GM19468 (cell line): ENCODE results near the gene RNASE7.

ENCODE experiments used
- ATAC-seq: cut with Tn5 transposase; IDR thresholded peaks from one replicate; pipeline ENCODE4 v1.9.1; 2021; ENCODE audit warnings: mild to moderate bottlenecking, moderate library complexity, moderate number of reproducible peaks; ENCODE audit not compliant: unreplicated experiment; ENCODE audit errors: extremely low read depth

The RNASE7 gene

DNA sequence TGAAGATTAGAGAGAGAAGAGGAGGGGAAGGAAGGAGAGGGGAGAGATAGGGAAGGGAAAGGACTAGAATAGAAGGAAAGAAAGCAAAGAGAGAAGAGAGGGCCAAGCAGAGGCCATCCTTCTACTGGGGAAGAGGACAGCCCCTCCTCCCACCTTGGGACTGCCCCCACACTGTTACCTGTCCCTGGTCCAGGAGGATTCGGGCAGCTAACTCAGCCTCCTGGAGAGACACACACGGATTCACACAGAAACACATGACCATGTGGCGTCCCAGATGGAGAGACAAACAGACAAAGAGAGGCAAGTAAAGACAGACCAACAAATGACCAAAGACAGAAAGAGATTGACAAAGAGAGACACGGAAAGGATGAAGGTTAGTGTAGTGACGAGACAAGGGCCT is 19.5 kb upstream of the RNASE7 start:
- ATAC-seq: no peak

DNA sequence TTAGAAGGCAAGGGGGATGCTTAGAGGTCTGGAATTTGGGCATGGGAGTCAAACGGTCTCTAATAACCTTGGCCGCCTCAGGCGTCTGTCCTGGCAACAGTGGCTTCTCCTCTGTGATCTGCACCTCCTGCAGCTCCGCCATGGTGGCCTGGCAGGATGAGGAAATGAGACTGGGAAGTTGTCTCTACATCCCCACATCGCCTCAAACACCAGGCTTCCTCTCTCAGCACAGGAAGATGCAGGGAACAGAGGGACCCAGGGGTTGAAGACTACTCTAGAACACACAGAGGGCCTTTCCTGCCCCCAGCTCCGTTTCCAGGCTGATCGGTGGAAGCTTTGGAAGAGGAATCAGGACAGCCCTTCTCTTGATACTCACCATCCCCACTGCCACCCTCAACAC is 19.0 kb upstream of the RNASE7 start:
- ATAC-seq: no peak

DNA sequence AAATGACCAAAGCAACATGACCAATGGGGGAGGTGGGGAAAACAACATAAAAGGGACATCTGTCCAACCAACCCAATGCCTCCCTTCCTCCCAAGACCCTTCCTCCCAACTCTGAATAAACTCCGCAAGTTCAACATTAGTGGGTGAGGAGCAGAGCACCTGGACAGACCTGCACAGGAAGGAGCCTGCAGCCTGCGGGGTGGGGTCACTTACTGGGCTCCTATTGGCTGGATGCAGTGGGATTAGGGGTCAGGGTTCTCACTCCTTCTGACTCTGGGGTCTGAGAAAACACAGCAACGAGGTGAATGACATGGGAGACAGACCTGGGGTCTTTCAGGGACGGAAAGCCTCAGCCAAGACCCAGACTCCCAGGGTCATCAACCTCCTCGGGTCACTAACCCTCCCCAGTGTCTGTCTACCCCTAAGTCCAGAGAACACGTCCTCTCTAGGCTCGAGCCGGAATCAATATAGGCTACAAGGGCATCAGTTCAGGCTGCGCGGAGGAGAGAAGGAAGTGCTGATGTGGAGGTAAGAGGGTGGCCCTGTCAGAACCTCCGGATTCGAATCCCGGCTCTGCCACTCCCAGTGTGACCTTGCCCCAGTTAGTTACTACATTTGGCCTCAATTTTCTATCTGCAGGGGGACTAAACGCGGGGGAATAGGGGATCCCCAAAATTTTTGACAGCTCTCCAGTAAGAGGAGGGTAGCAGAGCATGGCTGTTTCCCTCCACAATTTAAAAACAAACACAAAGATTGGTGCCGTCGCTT is 18.2 kb upstream of the RNASE7 start:
- no peak for ATAC-seq

DNA sequence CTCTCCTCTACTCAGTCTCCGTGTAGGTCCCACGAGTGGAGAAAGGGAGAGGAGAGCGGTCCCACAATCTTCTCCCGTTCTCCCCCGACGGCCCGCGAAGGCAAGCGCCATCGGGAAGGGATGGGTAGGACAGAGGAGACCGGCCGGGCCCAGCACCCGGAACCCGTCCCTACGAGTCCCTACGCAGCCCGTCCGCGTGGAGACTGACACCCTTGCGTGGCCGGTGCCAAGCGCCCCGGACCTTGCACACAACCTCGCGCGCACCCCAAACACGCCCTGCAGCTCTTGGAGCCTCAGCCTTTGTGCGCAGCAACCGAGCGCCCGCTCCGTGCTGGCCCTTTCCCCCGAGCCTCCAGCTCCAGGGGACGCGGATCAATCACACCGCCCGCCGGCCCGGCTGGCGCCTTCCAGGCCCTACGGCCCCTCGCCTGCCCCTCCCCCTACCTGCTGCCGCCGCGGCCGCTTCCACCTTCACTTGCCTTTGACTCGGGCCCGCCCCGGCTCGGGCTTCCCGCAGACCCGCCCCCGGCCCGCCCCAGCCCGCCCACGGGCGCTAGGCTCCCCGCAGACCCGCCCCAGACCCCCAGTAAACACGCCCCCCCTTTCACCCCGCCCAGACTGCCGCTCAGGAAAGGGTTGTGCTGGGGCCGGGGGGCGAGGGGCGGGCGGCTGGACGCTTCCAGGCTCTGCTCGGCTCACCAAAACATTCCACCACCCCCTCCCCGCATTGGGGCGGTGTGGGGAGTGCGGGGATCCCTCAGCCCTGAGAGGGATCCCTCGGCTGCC is 17.4 kb upstream of the RNASE7 start, which contains the start of gene NDRG2:
TSS of gene NDRG2 (minus strand) at position 477 of the 786 bp plus-strand sequence. CDS start 1,746 bp downstream, outside the sequence.
- ATAC-seq: no peak

DNA sequence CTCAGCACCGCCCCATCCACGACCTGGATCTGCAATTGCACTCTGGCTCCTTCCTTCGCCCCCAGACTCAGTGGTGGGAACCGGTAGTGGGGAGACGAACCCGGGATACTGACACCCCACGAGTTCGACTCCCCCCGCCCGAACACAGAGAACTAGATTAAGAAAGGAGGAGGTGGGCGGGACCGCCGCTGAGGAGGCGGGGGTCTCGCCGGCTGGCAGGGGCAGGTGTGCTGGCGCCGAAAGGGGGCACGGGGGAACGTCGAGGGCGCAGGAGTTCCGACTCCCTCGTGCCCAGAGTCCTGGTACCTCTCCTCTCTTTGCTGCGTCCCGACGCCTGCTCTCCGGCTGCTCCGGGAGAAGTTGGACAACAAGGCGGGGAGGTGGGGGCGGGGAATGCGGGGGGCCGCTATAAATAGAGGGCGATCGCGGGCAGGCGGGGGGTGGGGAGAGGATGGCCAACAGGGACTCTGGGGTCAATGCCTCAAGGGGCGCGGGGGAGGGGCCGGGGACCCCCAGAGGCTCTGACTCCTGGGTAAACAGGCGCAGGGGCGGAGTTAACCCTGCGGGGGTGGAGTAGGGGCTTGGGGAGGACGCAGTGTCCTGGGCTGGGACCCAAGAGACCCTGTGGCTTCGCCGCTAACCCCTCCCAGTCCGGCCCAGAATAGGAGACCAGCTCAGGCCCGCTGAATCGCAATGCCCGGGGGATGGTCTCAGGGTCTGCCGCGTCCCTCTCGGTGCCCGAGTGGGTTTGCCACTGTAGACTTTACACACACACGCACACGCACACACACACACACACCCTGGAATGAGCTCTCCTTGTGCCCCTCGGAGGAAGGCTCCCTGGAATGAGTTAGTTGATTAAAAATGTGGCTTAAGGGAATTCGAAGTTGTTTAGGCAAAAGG is 16.5 kb upstream of the RNASE7 start:
- no peak for ATAC-seq

DNA sequence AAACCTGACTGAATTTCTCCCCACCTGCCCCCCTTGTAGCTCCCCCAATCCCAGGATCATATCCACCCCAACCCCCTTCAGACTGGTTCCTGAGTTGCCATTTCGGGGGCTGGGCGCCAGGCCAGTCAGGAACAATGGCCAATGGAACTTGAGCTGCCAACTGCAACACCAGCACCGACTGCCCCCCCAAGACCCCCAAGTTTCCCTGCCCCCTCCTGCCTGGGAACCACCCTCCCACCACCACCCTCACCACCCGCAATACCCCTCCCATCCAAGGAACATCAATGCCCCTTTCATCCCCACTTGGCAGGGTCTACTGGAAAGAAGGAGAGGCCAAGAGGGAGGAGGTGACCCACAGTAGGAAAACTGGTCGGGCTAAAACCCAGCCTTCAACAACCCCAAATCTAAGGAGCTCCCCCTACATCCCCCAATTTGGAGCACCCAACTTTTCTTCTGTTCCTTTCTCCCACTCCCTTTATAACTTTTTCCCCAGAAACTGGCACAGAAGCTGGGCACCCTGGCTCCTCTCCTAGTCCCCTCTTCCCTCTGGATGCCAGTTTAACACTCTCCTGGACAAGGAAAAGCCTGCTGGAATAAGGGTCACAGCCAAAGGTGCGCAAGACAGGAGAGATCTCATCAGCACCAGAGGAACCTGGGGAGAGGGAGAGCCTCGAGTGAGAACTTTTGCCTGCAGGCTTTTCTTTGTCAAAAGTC is 15.7 kb upstream of the RNASE7 start:
- ATAC-seq: no peak

DNA sequence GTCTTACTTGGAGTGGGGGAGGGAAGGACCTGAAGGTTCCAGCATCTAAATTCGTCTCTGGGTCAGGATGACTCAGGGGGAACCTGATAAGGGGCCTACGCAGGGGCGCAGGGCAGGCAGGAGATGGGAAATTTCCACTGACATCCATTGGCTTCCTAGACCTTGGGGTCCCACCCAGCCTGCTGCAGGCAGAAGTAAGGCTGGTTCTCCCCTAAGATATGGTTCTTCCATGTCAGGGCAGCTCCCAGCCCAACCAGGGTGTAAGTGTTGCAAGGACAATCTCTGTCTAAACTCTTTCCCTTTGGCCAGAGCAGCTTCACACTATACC is 15.2 kb upstream of the RNASE7 start:
- ATAC-seq: no peak

DNA sequence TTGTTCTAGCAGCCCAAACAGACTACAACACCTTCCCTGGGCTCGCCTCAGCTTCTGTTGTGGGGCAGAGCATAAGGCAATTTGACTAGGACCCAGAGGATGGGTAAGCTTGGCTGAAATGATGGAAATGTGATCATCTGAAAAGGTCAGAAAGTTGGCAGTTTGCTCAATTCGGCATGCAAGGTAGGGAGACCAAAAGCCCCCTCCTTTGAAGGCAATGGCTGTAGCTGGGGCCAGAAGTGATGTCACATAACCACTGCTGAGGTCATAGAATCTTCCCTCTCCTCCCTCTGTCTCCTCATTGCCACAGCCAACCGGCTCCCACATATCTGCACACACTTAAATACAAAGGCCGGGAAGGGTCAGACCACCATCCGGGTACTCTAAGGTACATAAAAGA is 12.2 kb upstream of the RNASE7 start, which contains the start of gene TPPP2:
TSS of gene TPPP2 (plus strand) at position 301 of the 400 bp plus-strand sequence. CDS start 365 bp downstream, outside the sequence.
- no peak for ATAC-seq

DNA sequence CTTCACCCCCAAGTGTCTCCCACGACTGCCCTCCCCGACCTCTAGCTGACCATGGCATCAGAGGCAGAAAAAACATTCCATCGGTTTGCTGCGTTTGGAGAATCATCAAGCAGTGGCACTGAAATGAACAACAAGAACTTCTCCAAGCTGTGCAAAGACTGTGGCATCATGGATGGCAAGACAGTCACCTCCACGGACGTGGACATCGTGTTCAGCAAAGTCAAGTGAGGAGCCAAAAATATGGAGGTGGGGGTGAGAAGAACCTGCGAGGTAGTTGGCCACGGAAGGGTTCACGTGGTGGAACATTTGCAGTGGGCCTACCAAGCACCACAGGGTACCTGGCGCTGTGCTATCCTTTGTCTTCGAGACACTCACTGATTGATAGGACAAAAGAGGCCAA is 11.6 kb upstream of the RNASE7 start:
- no peak for ATAC-seq

DNA sequence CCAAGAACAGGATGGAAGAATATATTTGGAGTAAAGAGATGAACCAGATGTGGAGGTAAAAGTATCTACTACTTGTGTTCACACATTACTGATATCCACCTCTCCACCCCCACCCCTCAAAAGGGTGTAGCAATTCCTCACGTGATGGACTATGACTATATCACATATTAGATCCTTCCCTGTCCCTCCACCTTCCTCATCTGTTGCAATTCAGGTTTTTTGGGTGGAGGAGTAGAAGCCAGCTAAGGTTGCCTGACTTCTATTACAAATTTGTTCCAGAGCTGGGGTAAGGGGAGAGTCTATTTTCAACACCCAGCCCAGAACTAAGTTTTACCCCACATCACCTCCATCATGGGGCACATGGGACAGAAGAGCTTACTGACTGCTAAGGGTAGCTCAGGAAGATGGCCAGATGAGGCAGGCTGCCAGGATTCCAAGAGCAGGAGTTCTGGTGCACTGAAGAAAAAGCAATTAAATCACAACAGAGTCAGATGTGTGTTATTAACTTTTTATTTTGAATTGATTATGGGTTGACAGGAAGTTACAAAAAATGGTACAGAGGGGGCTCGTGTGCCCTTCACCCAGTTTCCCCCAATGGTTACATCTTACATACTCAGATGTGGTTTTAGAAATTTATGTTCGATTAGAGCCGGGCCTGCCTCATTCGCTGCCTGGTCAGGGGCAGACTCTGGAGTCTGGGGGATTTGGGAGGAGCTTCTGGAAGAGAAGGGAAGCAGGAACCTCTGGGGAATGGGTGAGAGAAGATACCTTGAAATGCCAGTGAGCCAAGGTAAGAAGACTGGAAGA is 9.6 kb upstream of the RNASE7 start:
- no peak for ATAC-seq

DNA sequence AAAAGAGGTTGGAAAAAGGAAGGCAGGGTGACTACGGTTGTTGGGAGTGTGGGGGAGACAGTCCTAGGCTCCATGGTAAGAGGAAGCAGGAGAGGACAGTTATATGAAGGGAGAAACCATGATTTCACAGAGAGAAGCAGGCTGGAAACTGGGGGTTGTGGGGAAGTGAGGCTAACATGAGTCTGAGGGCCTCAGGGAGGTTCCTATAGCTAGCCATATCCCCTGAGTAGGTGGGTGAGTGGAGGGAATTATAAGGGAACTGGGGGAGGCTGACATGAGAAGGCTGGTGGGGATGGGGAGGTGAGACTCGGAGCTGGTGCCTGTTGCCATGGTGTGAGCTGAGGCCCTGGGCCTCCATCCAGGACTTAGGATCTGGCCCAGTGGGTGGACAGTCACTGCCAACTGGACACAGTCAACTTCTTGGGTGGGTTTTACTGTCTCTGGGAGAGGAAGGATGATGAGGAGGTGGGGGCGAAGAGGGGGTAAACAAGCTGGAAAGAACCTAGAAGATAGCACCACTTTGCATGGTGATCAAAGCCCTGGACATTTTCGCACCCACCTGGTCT is 8.9 kb upstream of the RNASE7 start:
- ATAC-seq: no peak

DNA sequence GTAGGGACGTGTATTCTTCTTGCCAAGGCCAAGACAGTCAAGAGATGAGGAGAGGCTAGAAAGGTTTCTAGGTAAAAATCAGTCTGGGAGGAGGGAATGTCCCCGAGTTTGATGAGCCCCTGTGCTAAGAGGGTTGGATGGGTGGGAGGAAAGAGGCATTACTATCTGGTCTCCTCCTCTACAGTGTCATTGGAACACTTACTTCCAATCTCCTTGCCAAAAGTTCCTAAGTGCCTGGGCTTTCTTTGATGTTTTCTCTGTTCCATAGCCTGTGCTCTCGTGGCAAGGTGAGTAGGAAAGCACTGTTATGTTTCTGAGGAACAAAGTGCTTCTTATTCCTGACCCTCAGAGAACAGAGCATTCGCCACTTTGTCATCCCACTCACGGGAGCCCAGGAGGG is 7.5 kb upstream of the RNASE7 start, which contains the start of gene RNASE13:
TSS of gene RNASE13 (minus strand) at position 101 of the 400 bp plus-strand sequence. CDS start 519 bp downstream, outside the sequence.
- no peak for ATAC-seq

DNA sequence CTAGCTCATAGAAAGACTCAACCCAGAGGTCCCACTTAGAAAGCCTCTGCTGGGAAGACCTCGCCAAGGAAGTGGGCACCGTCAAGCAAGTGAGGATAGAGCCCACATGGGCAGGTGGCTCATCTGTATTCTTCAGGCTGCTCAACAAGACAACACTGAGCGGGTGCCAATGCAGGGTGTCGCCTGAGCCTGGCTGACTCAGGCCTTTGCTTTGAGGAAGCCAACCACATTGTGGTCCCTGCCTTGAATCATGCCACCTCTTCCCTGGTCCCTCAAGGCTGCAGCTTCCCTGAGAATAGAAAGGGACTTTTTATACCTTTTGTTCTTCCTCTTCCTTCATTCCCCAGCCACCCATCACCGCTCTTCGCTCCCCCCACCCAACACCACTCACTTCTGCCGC is 5.4 kb upstream of the RNASE7 start:
- ATAC-seq: no peak

DNA sequence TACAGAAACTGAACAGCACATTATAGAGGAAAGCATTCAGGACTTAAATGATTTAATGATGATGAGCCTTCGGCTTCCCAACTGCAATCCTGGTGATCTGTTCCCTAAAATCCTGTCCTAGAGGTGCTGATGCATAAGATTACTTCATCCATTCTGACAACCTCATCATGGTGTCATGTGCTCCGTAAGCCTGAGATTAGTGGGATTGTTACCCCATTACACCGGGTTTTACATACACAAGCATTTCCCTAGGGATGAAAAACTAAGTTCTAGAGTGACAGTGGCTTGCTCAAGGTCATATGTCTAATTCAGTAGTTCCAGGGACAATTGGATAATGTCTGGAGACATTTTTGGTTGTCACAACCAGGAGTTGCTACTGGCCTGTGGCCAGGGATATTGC is 5.0 kb upstream of the RNASE7 start:
- no peak for ATAC-seq

DNA sequence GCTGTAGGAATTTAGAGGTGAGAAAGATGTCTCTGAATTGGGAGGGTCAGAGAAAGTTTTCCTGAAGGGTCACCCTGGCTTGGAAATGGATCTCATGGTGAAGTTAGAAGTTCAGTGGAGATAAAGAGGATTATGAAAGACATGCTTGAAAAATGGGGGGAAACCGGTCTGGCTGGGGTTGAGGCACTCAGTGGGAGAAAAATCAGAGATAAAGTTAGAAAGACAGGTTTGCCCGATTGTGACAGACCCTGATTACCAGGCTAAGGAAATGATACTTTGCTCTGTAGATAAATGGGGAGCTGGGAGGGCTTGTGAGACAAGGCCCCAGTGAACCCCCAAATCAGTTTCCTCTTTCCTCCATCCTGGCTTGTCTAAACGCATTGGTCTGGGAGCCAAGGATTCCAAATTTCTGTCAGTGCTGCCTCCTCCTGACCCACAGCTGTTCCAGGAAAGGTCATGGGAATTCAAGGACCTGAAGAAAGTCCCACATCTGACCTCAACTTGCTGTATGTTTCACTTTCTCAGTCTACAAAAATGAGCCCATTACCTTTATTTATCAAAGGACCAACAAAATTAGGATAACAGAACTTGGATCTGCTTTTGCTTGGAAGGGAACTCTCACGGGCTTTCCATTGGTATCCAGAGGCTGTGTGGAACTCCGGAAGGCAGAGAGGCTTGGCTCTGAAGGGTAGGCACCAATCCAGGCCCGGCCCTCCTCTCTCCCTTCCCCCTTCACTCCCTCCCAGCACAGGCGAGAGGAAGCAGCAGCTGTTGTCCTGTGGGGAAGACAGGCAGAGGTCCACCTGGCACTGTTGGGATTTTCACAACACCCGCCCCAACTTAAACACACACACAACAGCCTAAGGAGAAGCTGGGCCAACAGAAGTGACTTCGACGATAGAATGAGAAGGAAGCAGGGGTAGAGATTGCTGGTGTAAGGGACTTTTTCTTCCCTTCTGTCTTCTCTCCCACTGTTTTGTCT is 3.4 kb upstream of the RNASE7 start:
- no peak for ATAC-seq

DNA sequence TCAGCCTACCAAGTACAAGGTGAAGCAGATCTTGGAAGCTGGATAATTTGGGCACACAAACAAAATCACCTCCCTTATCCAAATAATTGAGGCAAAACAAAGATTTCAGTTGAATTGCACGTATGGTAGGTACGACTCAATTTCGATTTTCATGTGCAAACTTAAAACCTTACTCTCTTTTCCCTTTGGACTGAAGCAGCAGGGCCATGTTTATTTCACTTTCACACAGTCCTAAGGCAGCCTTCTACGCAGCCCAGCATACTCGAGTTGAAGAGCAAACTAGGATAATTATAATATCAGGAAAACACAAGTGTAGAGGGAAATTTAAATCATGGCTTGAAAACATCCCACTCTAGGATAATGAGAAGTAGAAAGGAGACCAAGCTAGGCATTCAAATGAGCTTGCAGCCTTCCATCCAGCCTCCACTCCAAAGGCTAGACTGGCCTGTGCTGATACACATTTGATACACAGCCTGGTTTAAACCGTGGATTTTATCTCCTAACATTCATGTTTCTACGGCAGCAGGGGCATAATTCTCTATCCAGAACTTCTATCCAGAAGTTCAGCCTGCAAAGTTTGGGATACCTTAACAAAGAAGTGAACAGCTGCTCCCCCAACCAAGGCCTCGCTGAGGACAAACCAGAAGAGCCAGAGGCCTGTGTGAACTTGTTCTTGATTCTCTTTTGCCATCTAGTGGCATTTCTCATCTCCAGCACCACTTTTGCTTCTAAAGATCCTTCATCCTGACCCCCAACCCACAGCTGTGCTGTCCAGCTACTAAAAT is 2.4 kb upstream of the RNASE7 start:
- no peak for ATAC-seq
